OCI-M2 (cell line): ENCODE measurements around the gene NHSL2.
"Not testable (repeated sequence)": the region's sequence is repeated elsewhere in the genome, so short reads cannot be mapped to it uniquely, and the experiment has no call there.

Experiments
- DNase-seq: peaks from one replicate; lab custom pipeline; 2025; ENCODE audit not compliant: unreplicated experiment; lab: John Stamatoyannopoulos, UW

NHSL2 gene

GRCh38 chrX:71910643-71910985 is at the start of gene NHSL2:
TSS of gene NHSL2 (plus strand) at chrX:71910845.
- no peak for DNase-seq

- DNase-seq: no peak
Measured at GRCh38 chrX:71867680-71868079, 43.0 kb upstream of the NHSL2 start.

- DNase-seq: not testable (repeated sequence)
Measured at GRCh38 chrX:71869566-71869965, 41.1 kb upstream of the NHSL2 start.

GRCh38 chrX:71870208-71871098 is 40.2 kb upstream of the NHSL2 start:
- no peak for DNase-seq

- no peak for DNase-seq
Measured at GRCh38 chrX:71871367-71871766, 39.3 kb upstream of the NHSL2 start.

- no peak for DNase-seq
Measured at GRCh38 chrX:71872542-71873458, 37.8 kb upstream of the NHSL2 start.

GRCh38 chrX:71873459-71873833 is 37.2 kb upstream of the NHSL2 start:
- DNase-seq: no peak

- DNase-seq: not testable (repeated sequence)
Measured at GRCh38 chrX:71876841-71877240, 33.8 kb upstream of the NHSL2 start.

- no peak for DNase-seq
Measured at GRCh38 chrX:71885099-71885498, 25.5 kb upstream of the NHSL2 start.

- no peak for DNase-seq
Measured at GRCh38 chrX:71895607-71896006, 15.0 kb upstream of the NHSL2 start.

- DNase-seq: no peak
Measured at GRCh38 chrX:71906144-71906543, 4.5 kb upstream of the NHSL2 start.

GRCh38 chrX:71908387-71908786 is 2.3 kb upstream of the NHSL2 start:
- no peak for DNase-seq

GRCh38 chrX:71909956-71910355 is 689 bp upstream of the NHSL2 start:
- DNase-seq: no peak

- DNase-seq: no peak
Measured at GRCh38 chrX:71910986-71911730, 513 bp downstream of the NHSL2 start.

- DNase-seq: no peak
Measured at GRCh38 chrX:71911731-71912050, 1.0 kb downstream of the NHSL2 start.

GRCh38 chrX:71912156-71912555 is 1.5 kb downstream of the NHSL2 start:
- DNase-seq: no peak

- DNase-seq: no peak
Measured at GRCh38 chrX:71913156-71913950, 2.7 kb downstream of the NHSL2 start.

- DNase-seq: no peak
Measured at GRCh38 chrX:71917621-71918343, 7.1 kb downstream of the NHSL2 start.

GRCh38 chrX:71919431-71919830 is 8.8 kb downstream of the NHSL2 start:
- no peak for DNase-seq

GRCh38 chrX:71919886-71920285 is 9.2 kb downstream of the NHSL2 start:
- no peak for DNase-seq
